ENCODE data around the gene ARHGAP31.
"Not testable (repeated sequence)": the region's sequence is repeated elsewhere in the genome, so short reads cannot be mapped to it uniquely, and the experiment has no call there.

The ARHGAP31 gene

DNA sequence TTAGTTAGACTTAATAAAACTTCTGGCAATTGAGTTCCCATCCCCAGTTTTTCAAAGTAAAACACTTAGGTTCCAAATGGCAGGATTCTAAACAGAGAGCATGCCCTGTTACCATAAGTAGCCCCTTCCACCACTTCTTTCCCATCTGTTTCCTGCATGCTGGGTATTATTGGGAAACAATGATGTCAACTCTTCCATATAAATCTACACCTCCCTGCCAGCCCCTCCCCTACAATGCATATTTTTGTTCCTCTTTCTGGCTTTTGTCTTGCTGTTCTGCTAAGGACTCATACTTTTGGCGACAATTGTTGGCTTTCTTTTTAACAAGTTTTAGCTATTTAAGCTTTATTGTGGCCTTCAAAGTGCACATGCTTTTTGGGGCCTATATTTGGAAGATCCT lies 11.1 kb downstream of the ARHGAP31 start:
- Histone ChIP-seq H3K79me2 (ENCODE audit: insufficient read depth, low read length) (no peaks in the 10 kb centered on the region), H3K4me1 (ENCODE audit: insufficient read depth, low read length, severe bottlenecking) (no peaks in the 10 kb centered on the region), H3K27me3 (ENCODE audit: insufficient read depth, low read length) (no peaks in the 10 kb centered on the region), H3K9me3 (ENCODE audit: low read length) (no peaks in the 10 kb centered on the region), H3K9ac (ENCODE audit: low read length) (no peak overlapping the region), H3F3A (ENCODE audit: insufficient read depth, low read length) (no peaks in the 10 kb centered on the region), H3K4me2 (ENCODE audit: low read length) (no peak overlapping the region), H3K27ac (ENCODE audit: low read depth, low read length, poor library complexity, severe bottlenecking) (no peak overlapping the region), H3K4me3 (ENCODE audit: low read depth, low read length, poor library complexity, severe bottlenecking) (no peak overlapping the region), H3K9me2 (ENCODE audit: low read depth, low read length) (no peaks in the 10 kb centered on the region), H4K20me1 (ENCODE audit: insufficient read depth, low read length) (no peaks in the 10 kb centered on the region), H2AFZ (ENCODE audit: low read length) (no peak overlapping the region), H3K36me3 (ENCODE audit: insufficient read depth, low read length) (no peaks in the 10 kb centered on the region)
- TF ChIP-seq EZH2 (IDR thresholded peaks at IDR 0.05; ENCODE audit: borderline replicate concordance, low read length) = no peak
- TF ChIP-seq, protein P1, sequence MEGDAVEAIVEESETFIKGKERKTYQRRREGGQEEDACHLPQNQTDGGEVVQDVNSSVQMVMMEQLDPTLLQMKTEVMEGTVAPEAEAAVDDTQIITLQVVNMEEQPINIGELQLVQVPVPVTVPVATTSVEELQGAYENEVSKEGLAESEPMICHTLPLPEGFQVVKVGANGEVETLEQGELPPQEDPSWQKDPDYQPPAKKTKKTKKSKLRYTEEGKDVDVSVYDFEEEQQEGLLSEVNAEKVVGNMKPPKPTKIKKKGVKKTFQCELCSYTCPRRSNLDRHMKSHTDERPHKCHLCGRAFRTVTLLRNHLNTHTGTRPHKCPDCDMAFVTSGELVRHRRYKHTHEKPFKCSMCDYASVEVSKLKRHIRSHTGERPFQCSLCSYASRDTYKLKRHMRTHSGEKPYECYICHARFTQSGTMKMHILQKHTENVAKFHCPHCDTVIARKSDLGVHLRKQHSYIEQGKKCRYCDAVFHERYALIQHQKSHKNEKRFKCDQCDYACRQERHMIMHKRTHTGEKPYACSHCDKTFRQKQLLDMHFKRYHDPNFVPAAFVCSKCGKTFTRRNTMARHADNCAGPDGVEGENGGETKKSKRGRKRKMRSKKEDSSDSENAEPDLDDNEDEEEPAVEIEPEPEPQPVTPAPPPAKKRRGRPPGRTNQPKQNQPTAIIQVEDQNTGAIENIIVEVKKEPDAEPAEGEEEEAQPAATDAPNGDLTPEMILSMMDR (IDR thresholded peaks at IDR 0.05; ENCODE audit: low read length) = no peak

DNA sequence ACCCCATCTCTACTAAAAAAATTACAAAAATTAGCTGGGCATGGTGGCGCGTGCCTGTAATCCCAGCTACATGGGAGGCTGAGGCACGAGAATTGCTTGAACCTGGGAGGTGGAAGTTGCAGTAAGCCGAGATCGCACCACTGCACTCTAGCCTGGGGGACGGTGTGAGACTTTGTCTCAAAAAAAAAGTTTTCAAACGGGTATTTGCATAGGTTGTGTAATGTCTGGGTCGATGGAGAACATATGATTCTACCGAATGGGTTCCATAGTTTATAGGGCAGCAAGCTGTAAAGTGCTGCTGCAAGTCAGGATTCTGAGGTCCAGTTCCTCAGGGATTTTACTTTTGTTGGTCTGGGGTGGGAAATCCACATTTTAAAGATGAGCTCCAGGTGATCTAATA lies 12.2 kb downstream of the ARHGAP31 start:
- H3K27ac ChIP-seq (ENCODE audit: low read depth, low read length, poor library complexity, severe bottlenecking); H3K4me3 ChIP-seq (ENCODE audit: low read depth, low read length, poor library complexity, severe bottlenecking); H2AFZ ChIP-seq (ENCODE audit: low read length); H3K9ac ChIP-seq (ENCODE audit: low read length); H3K9me3 ChIP-seq (ENCODE audit: low read length); H3K36me3 ChIP-seq (ENCODE audit: insufficient read depth, low read length); H3K4me1 ChIP-seq (ENCODE audit: insufficient read depth, low read length, severe bottlenecking); H3F3A ChIP-seq (ENCODE audit: insufficient read depth, low read length); H3K27me3 ChIP-seq (ENCODE audit: insufficient read depth, low read length); H4K20me1 ChIP-seq (ENCODE audit: insufficient read depth, low read length); H3K79me2 ChIP-seq (ENCODE audit: insufficient read depth, low read length); H3K4me2 ChIP-seq (ENCODE audit: low read length); H3K9me2 ChIP-seq (ENCODE audit: low read depth, low read length): not testable (repeated sequence)

DNA sequence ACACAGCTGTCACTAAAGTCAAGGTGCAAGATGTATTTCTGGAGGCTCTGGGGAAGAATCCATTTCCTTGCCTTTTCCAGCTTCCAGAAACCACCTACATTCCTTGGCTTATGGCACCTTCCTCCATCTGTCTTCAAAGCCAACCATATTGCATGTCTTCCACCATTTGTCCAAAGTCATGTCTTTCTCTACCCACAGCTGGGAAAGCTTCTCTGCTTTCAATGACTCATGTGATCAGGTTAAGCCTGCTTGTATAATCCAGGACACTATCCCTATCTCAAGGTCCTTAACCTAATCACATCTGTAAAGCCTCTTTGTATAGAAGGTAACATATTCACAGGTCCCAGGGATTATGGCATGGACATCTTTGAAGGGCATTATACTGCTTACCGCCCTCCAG lies 14.2 kb downstream of the ARHGAP31 start:
- Histone ChIP-seq H3K9me3 (ENCODE audit: low read length) (no peaks in the 10 kb centered on the region), H3K27me3 (ENCODE audit: insufficient read depth, low read length) (no peaks in the 10 kb centered on the region), H3K79me2 (ENCODE audit: insufficient read depth, low read length) (no peaks in the 10 kb centered on the region), H3K36me3 (ENCODE audit: insufficient read depth, low read length) (no peaks in the 10 kb centered on the region), H3K9ac (ENCODE audit: low read length) (no peak overlapping the region), H3F3A (ENCODE audit: insufficient read depth, low read length) (no peaks in the 10 kb centered on the region), H3K27ac (ENCODE audit: low read depth, low read length, poor library complexity, severe bottlenecking) (no peak overlapping the region), H3K4me2 (ENCODE audit: low read length) (no peak overlapping the region), H3K4me1 (ENCODE audit: insufficient read depth, low read length, severe bottlenecking) (no peaks in the 10 kb centered on the region), H3K4me3 (ENCODE audit: low read depth, low read length, poor library complexity, severe bottlenecking) (no peak overlapping the region), H2AFZ (ENCODE audit: low read length) (no peak overlapping the region), H4K20me1 (ENCODE audit: insufficient read depth, low read length) (no peaks in the 10 kb centered on the region), H3K9me2 (ENCODE audit: low read depth, low read length) (no peaks in the 10 kb centered on the region)
- TF ChIP-seq EZH2 (IDR thresholded peaks at IDR 0.05; ENCODE audit: borderline replicate concordance, low read length) = no peak
- TF ChIP-seq, protein P1 (IDR thresholded peaks at IDR 0.05; ENCODE audit: low read length) = no peak

DNA sequence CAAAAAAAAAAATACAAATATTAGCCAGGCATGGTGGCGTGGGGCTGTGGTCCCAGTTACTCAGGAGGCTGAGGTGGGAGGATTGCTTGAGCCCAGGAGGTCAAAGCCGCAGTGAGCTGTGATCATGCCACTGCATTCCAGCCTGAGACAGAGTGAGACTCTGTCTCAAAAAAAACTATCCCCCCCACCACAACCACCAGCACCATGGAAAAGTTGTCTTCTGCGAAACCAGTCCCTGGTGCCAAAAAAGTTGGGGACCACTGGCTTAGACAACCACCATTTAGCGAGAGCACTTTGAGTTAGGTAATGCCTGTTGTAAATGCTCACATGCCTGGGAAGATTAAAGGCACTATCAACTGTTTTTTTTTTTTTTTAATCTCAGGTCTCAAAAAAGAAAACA lies 15.4 kb downstream of the ARHGAP31 start:
- no peaks in the 10 kb centered on the region for H3F3A ChIP-seq (ENCODE audit: insufficient read depth, low read length)
- no peak overlapping the region for H3K4me3 ChIP-seq (ENCODE audit: low read depth, low read length, poor library complexity, severe bottlenecking)
- no peaks in the 10 kb centered on the region for H3K36me3 ChIP-seq (ENCODE audit: insufficient read depth, low read length)
- no peaks in the 10 kb centered on the region for H3K9me3 ChIP-seq (ENCODE audit: low read length)
- no peaks in the 10 kb centered on the region for H3K9me2 ChIP-seq (ENCODE audit: low read depth, low read length)
- no peak for TF ChIP-seq EZH2 (IDR thresholded peaks at IDR 0.05; ENCODE audit: borderline replicate concordance, low read length)
- TF ChIP-seq, protein P1 (IDR thresholded peaks at IDR 0.05; ENCODE audit: low read length) = no peak
- no peak overlapping the region for H3K9ac ChIP-seq (ENCODE audit: low read length)
- H4K20me1 ChIP-seq (ENCODE audit: insufficient read depth, low read length) = no peaks in the 10 kb centered on the region
- H3K27ac ChIP-seq (ENCODE audit: low read depth, low read length, poor library complexity, severe bottlenecking) = no peak overlapping the region
- H2AFZ ChIP-seq (ENCODE audit: low read length) = no peak overlapping the region
- H3K79me2 ChIP-seq (ENCODE audit: insufficient read depth, low read length) = no peaks in the 10 kb centered on the region
- H3K4me1 ChIP-seq (ENCODE audit: insufficient read depth, low read length, severe bottlenecking) = no peaks in the 10 kb centered on the region
- no peak overlapping the region for H3K4me2 ChIP-seq (ENCODE audit: low read length)
- no peaks in the 10 kb centered on the region for H3K27me3 ChIP-seq (ENCODE audit: insufficient read depth, low read length)
